Measurements from ENCODE around the gene SEM1.
"Not testable (repeated sequence)": the region's sequence is repeated elsewhere in the genome, so short reads cannot be mapped to it uniquely, and the experiment has no call there.

Gene SEM1

GRCh38 chr7:96709381-96710228, at the start of gene SEM1:
SEM1 (minus strand) TSS chr7:96709846; CDS start chr7:96709763, 83 bp downstream.
- peak; percentile 46 for DNase-seq (ENCODE audit: low read depth)

DNA sequence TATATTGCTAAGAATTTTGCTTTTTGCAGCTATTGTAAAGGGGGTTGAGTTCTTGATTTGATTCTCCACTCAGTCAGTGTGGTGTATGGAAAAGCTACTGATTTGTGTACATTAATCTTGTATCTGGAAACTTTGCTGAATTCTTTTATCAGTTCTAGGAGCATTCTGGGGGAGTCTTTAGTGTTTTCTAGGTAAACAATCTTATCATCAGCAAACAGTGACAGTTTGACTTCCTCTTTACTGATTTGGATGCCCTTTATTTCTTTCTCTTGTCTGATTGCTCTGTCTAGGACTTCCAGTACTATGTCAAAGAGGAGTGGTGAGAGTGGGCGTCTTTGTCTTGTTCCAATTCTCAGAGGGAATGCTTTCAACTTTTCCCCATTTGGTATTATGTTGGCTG, 48.2 kb upstream of the SEM1 start:
- not testable (repeated sequence) for DNase-seq (ENCODE audit: low read depth)

DNA sequence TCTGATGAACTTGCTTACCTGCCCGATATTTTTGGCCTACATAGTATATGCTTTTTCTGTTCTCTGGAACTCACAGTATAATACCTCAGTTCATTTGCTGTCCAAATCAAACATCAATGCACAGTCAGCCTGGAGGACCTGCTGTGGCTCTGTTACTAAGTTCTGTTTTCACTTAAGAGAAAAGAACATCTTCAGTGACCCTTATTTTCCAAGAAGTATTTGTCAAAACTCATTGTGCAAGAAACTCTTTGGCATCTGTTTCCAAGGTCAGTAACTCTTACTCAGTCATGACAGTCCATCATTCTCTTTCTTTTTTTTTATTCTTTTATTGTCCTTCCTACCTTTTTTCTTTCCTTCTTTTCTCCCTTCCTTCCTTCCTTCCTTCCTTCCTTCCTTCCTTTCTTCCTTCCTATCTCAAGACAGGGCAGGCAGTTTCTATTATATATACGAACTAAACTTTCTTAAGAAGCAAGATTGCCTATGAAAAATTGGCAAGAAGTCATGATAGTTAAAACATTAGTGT, 37.8 kb upstream of the SEM1 start:
- DNase-seq (ENCODE audit: low read depth) = no peak

GRCh38 chr7:96740130-96740529, 30.5 kb upstream of the SEM1 start:
- DNase-seq (ENCODE audit: low read depth) = no peak

DNA sequence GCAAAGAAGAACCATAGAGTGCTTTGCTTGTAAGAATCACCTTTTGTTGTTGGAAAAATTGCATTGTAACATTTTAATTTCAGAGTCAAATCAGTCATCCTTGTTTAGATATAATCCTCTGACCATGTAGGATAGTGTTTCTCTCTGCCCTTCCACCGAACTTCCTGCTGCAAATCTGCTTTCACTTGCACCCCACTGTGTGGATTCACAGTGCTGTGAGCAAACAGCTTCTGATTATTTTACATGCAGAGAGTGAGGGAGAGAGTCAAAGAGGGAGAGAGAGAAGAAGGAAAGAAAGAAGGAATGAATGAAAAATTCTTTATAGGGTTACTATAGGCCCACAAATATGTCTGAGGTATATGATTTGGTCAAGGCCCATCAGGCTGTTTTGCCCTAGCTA, 30.0 kb upstream of the SEM1 start:
- DNase-seq (ENCODE audit: low read depth) = no peak

DNA sequence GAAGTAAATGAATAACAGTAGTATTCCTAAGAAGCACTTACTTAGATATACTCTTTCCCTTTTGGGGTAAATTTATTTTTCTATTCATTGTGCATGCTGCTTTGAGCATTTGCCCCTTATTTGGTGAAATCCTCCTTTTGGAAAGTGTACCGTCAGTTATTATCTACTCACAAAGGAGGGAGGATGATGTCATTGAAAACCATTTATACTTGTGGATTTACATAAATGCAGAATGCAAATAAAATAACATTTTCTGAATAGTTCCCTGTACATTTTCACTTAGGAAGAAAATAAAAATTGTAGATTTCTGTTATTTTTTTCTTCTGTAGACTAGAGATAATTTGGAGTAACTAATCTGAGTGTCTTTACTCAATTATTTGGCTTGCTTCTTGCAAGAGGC, 29.5 kb upstream of the SEM1 start:
- no peak for DNase-seq (ENCODE audit: low read depth)

GRCh38 chr7:96738705-96739104, 29.1 kb upstream of the SEM1 start:
- DNase-seq (ENCODE audit: low read depth) = no peak

- no peak for DNase-seq (ENCODE audit: low read depth)
Observed at GRCh38 chr7:96737545-96738050, 28.0 kb upstream of the SEM1 start.

- DNase-seq (ENCODE audit: low read depth) = no peak
Observed at GRCh38 chr7:96734343-96734742, 24.7 kb upstream of the SEM1 start.

DNA sequence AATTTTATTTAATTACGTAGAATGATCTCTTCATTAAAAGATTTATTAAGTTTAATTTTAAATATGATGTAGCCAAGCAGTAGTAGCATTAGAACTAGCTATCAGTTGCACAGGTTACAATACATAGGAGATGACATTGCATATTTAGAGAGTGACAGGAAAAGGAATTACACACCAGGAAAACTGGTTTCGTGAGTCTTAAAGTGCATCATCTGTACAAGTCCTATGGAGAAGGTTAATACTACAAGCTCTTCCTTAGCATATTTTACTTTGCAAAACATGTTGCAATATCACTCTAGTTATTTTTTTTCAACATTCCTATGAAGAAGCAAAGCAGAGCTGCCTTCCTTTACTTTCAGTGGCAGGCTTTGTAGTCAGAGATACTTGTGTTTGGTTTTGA, 20.2 kb upstream of the SEM1 start:
- DNase-seq (ENCODE audit: low read depth) = no peak

GRCh38 chr7:96728139-96728538, 18.5 kb upstream of the SEM1 start:
- DNase-seq (ENCODE audit: low read depth) = no peak

- no peak for DNase-seq (ENCODE audit: low read depth)
Observed at GRCh38 chr7:96727534-96728088, 18.0 kb upstream of the SEM1 start.

DNA sequence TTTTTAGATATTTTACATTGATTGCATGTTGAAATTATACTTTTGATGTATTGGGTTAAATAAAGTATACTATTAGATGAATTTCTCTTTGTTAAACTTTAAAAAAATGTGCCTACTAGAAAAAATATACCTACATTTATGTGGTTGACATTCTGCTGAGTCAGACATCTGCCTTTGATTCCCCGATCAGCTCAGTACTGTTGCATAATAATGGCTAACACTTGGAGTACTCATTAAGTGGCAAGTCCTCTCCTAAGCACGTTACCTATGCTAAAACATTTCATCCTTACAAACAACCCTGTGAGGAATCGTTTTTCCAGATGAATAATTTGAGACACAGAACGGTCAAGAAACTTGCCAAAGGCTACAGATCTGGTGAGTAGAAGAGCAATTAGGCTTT, 14.0 kb upstream of the SEM1 start:
- no peak for DNase-seq (ENCODE audit: low read depth)

GRCh38 chr7:96722928-96723327, 13.3 kb upstream of the SEM1 start:
- not testable (repeated sequence) for DNase-seq (ENCODE audit: low read depth)

GRCh38 chr7:96720843-96721242, 11.2 kb upstream of the SEM1 start:
- no peak for DNase-seq (ENCODE audit: low read depth)

- DNase-seq (ENCODE audit: low read depth) = no peak
Observed at GRCh38 chr7:96719164-96719563, 9.5 kb upstream of the SEM1 start.

- no peak for DNase-seq (ENCODE audit: low read depth)
Observed at GRCh38 chr7:96718107-96719003, 8.7 kb upstream of the SEM1 start.

DNA sequence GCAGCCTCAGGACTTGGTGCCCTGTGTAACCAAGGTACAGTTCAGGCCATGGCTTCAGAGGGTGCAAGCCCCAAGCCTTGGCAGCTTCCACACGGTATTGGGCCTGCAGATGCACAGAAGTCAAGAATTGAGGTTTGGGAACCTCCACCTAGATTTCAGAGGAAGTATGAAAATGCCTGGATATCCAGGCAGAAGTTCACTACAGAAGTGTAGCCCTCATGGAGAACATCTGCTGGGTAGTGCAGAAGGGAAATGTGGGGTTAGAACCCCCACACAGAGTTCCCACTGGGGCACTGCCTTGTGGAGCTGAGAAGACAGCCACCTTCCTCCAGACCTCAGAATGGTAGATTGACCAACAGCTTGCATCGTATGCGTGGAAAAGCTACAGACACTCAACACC, 3.4 kb upstream of the SEM1 start:
- no peak for DNase-seq (ENCODE audit: low read depth)

DNA sequence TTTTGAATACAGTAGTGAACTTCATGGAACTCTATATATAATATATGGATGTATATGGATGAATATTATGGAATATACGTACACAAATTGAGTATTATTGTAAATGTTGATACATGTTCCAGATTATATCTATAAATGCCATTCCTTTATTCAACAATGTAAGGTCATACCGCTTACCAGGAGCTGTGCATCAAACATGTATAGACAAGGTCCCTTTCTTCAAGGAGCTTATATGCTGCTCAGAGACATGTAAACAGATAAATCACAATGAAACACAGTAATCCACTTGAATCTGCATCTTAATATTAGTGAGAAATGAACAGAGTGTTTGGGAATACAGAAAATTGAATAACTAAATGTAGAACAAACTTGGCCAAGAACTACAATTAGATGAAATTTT, 898 bp upstream of the SEM1 start:
- DNase-seq (ENCODE audit: low read depth) = no peak

- no peak for DNase-seq (ENCODE audit: low read depth)
Observed at GRCh38 chr7:96708872-96709271, 774 bp downstream of the SEM1 start.

DNA sequence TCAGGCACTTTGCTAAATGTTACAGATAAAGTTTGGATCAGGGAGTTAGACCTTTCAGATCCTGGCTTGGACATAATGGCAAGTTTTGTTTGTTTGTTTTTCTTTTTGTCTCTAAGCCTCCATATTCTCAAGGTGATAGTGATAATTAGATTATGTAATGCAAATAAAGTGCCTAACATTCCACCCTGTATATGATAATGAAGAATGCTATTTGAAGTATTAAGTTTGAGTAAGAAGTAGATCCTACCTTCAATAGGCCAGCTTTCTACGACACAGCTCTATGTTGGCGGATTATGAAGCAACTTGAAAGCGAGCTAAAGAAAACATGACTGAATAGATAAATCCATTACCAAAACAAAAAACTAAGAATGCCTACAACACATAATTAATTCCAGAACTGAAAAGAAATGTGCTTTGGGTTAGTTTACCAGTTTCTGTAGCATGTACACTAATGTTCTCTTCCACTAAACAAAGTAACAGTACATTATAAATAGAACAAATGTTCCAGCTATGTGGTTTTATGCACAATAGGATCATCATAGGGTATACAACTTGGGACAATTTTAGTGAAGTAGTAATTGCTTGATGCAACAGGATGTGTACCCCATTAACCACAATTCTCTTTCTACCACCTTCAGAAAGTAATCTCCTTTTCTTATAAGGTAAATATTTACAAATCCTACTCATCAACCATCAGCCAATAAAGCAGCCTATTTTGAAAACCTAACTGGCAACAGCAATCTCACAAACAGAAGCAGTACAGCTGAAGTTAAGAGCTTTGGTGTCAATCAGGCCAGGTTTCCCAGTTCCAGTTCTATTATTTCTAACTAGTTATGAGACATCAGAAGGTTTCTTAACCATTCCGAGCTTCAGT, 1.5 kb downstream of the SEM1 start:
- DNase-seq (ENCODE audit: low read depth) = no peak

Data from activated T-cell treated with anti-CD3 and anti-CD28 coated beads for 1 hour (primary cell).